ENCODE measurements around the gene TMEM131. TPM values are rescaled to one million over a fixed set of nuclear protein-coding genes. Genes with fewer than 3 reads are reported as not detected.
A peak's percentile ranks its signal among the peaks of the same experiment; 100 is the strongest.
"Not testable (repeated sequence)": the region's sequence is repeated elsewhere in the genome, so short reads cannot be mapped to it uniquely, and the experiment has no call there.

Gene TMEM131
- total RNA-seq, 2 donors from 2014 or later: 37.7 to 37.8 TPM

DNA sequence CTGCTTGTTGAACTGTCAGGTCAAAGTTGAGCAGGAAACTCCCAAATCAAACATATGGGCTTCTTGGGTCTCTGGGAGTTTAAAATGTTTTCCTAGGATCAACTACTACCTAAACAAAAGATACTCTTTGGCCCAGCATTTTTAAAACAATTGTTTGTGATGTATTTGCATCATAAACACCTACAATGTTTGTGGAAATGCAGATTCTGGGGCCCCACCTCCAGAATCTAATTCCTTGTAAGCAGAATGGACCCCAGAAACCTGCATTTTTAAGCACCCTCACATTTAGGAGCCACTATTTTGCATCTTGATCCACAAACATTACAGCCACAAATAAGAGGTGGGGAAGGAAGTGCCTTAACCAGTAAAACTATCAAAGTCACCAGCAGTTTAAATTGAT lies 104.1 kb downstream of the TMEM131 start:
- no peak for DNase-seq (ENCODE audit: low spot score)

DNA sequence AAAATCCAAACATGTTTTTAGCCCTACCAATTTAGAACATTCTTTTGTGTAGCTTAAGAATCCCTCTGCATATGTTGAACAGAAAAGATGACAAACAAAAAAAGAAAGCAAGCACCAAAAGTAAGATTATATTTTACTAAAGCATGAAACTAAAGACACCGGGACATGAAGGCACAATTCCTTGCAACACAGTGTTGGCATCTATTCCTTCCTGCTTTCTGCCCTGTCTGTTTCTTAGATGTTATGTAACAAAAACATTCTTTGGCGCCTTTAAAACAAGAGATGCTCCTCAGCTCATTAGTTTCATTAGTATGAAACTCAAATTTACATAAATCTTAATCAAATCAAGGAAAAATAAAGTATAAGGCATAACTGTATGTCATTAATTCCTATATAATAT lies 106.6 kb downstream of the TMEM131 start:
- no peak for DNase-seq (ENCODE audit: low spot score)
- intact Hi-C loops (cut with DNase I): no loop called here

More for the DNA sequence above, 104.1 kb downstream of the TMEM131 start:
- intact Hi-C loops (cut with DNase I): no loop called here

DNA sequence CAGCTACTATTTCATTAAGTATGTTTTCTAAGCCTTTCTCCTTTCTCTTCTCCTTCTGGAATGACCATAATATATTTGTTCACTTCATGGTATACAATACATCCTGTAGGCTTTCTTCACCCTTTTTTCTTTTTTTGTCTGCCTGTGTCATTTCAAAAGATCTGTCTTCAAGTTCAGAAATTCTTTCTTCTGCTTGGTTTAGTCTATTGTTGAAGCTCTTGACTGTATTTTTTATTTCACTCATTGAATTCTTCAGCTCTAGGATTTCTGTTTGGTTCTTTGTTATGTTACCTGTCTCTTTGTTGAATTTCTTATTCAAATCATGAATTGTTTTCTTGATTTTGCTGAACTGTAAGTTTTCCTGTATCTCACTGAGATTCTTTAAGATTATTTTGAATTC lies 109.9 kb downstream of the TMEM131 start:
- intact Hi-C loops (cut with DNase I): no loop called here
- DNase-seq (ENCODE audit: low spot score): no peak

- no peak for DNase-seq (ENCODE audit: low spot score)
- intact Hi-C loops (cut with DNase I): no loop called here
Observed at GRCh38 chr2:97880334-97880733, 115.4 kb downstream of the TMEM131 start.

DNA sequence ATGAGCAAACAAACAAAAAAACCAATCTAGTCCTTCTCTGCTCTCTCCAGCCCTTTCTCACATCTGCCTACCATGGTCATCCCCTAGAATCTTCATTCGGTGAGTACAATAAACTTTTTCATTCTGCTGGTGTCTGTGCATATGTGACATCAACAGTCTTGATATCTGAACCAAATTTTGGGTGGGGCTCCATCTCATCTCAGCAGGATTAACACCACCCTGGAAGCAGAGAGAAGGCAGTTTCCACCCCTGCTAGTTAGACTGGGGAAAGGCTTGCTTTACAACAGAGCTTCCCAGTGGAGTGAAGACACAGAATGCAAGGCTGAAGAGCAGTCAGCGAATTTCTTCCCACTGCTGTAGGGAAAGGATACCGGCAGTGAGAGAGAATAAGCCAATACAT lies 116.9 kb downstream of the TMEM131 start:
- intact Hi-C loops (cut with DNase I): no loop called here
- no peak for DNase-seq (ENCODE audit: low spot score)

- intact Hi-C loops (cut with DNase I); DNase-seq (ENCODE audit: low spot score): not testable (repeated sequence)
Observed at GRCh38 chr2:97878317-97878716, 117.4 kb downstream of the TMEM131 start.

GRCh38 chr2:97871096-97871780 lies 124.5 kb downstream of the TMEM131 start:
- intact Hi-C loops (cut with DNase I): no loop called here
- no peak for DNase-seq (ENCODE audit: low spot score)

- no peak for DNase-seq (ENCODE audit: low spot score)
- intact Hi-C loops (cut with DNase I): no loop called here
Observed at GRCh38 chr2:97870396-97870843, 125.3 kb downstream of the TMEM131 start.

- DNase-seq (ENCODE audit: low spot score): no peak
- intact Hi-C loops (cut with DNase I): no loop called here
Observed at GRCh38 chr2:97869722-97870346, 125.9 kb downstream of the TMEM131 start.

GRCh38 chr2:97868986-97869721 lies 126.6 kb downstream of the TMEM131 start:
- intact Hi-C loops (cut with DNase I): no loop called here
- peak; percentile 78 for DNase-seq (ENCODE audit: low spot score)

DNA sequence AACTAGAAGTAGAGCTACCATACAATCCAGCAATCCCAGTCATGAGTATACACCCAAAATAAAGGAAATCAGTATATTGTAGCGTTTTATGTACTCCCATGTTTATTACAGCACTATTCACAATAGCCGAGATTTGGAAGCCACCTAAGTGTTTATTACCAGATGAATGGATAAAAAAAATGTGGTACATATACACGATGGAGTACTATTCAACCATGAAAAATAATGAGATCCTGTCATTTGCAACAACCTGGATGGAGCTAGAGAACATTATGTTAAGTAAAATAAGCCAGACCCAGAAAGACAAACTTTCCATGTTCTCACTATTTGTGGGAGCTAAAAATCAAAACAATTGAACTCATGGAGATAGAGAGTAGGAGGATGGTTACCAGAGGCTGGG lies 131.9 kb downstream of the TMEM131 start:
- intact Hi-C loops (cut with DNase I): no loop called here
- no peak for DNase-seq (ENCODE audit: low spot score)

DNA sequence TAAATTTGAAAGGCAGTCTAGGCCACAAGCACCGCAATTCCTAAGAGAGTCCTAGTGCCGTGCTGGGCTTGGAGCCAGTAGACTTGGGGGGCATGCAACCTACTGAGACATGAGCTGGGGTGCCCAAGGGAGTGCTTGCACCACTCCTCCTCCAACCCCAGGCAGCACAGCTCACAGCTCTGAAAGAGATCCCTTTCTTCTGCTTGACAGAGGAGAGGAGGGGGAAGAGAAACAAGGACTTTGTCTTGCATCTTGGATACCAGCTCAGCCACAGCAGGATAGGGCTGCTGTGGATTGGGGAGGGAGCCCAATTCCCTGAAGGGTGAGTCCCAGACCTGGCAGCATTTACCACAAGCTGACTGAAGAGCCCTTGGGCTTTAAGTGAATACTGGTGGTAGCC lies 134.6 kb downstream of the TMEM131 start:
- intact Hi-C loops (cut with DNase I): no loop called here
- no peak for DNase-seq (ENCODE audit: low spot score)

GRCh38 chr2:97858442-97858841 lies 137.3 kb downstream of the TMEM131 start:
- no peak for DNase-seq (ENCODE audit: low spot score)
- intact Hi-C loops (cut with DNase I): no loop called here

DNA sequence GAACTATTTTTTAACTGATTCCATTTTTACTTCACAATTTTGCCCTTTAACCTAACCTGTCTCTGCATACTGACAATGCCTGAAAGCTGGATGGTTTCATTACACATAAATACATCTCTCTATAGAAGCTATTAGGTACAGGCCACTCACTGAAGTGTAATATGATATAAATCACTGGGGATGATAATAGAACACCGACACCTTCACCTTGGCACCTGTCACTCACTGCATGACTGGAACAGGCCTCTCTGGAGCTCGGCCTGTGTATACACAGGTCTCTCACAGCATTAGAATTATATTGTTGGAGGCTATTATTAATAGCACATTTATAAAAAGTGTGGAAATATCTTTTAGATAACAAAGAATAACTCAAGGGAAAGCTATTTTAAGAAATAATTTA lies 138.2 kb downstream of the TMEM131 start:
- intact Hi-C loops (cut with DNase I): no loop called here
- no peak for DNase-seq (ENCODE audit: low spot score)

DNA sequence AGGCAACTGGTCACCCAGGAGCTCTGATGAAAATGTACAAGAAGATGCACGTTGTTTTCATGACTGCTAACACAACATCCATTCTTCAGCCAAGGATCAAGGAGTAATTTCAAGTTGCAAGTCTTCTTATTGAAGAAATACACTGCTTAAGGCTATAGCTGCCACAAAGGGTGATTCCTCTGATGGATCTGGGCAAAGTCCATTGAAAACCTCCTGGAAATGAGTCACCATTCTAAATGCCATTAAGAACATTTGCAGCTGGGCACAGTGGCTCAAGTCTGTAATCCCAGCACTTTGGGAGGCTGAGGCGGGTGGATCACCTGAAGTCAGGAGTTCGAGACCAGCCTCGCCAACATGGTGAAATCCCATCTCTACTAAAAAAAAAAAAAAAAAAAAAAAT lies 142.7 kb downstream of the TMEM131 start:
- intact Hi-C loops (cut with DNase I); DNase-seq (ENCODE audit: low spot score): not testable (repeated sequence)

DNA sequence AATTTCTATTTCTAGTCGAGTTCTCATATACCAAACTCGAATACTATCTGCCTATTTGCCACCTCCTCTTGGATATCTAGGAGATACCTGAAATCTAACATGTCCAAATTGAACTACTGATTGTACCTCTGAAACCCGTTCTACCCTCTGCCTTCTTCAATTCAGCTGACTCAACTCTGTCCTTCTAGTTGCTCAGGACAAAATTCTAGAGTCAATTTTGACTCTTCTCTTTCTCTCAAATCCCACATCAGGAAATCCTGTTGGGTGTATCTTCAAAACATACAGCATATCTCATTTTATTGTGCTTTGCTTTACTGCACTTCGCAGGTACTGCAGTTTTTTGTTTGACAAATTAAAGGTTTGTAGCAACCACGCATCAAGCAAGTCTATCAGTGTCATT lies 144.6 kb downstream of the TMEM131 start:
- intact Hi-C loops (cut with DNase I): no loop called here
- no peak for DNase-seq (ENCODE audit: low spot score)

DNA sequence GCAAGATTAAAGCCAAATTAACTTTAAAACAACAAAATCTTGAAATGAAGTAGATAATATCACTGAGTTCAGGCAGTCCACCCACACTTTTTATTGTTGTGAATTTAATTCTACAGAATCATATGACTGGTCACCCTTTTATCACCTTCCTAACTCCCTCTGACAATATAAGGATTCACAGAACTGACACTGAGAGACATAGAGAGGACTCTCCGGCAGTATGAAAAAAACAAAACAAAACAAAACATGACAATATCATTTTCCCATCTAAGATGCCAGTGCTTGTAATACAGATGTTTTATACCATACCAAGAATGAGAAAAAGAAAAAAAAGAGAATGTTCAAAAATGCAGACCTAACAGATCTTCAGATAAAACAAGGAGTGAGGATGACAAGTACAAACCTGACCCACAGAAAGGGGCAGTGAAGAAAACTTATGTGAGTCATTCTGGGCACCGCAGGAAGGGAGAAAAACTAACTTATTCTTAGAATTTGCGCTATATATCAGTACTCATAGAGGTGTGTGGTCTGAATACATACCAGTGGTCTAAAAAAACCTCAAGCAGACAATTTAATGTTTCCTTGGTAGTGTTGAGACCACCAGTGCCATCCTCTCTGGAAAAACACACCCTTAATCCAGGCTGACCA lies 145.7 kb downstream of the TMEM131 start:
- intact Hi-C loops (cut with DNase I): no loop called here
- no peak for DNase-seq (ENCODE audit: low spot score)

DNA sequence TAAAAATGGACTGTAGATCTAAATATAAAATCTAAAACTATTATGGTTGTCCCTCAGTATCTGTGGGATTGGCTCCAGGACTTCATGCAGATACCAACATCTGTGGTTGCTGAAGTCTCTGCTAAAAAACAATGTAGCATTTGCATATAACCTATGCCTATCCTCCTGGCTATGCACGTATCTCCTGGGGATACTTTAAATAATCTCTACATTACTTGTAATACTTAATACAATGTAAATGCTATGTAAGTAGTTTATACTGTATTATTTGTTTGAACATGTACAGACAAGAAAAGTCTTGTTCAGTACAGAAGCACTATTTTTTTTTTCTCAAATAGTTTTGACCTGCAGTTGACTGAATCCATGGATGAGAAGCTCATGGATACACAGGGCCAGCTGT lies 147.4 kb downstream of the TMEM131 start:
- intact Hi-C loops (cut with DNase I): no loop called here
- no peak for DNase-seq (ENCODE audit: low spot score)

DNA sequence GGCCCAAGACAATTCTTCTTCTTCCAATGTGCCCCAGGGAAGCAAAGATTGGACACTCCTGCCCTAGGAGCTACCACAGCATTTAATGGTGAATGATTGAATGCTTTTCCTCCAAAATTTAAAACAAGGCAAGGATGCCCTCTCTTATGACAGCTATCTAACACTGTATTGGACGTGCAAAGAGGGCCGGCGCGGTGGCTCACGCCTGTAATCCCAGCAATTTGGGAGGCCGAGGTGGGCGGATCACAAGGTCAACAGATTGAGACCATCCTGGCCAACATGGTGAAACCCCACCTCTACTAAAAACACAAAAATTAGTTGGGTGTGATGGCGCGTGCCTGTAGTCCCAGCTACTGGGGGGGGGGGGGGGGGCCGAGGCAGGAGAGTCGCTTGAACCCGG lies 149.0 kb downstream of the TMEM131 start:
- DNase-seq (ENCODE audit: low spot score); intact Hi-C loops (cut with DNase I): not testable (repeated sequence)

DNA sequence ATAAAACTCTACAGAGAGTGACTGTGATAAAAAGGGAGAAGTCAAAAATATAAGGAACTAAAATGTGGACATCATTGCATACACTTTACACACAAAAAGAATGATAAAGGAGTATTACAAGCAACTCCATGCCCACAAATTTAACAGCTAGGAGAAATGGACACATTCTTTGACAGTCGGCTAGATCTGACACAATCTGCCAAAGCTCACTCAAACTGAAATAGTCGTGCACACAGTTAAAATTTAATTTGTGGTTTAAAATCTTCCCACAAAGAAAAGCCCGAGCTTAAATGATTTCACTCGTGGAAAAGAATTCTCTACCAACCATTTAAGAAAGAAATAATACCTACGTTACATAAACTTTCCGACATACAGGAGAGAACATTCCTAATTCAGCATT lies 149.9 kb downstream of the TMEM131 start:
- intact Hi-C loops (cut with DNase I): no loop called here
- no peak for DNase-seq (ENCODE audit: low spot score)
